IPS-NIHi7 (cell line): ENCODE results near the gene SETMAR.

Experiments used
- DNase-seq: peaks from one replicate; pipeline ENCODE4 v3.0.0; 2012; ENCODE audit warnings: mixed read lengths; ENCODE audit errors: extremely low spot score

SETMAR gene

GRCh38 chr3:4351164-4351855 is 48.1 kb downstream of the SETMAR start:
- DNase-seq, result no peak

- no peak for DNase-seq
These were observed 48.7 kb downstream of the SETMAR start for GRCh38 chr3:4351872-4352271.

- DNase-seq, result no peak
These were observed 52.4 kb downstream of the SETMAR start for GRCh38 chr3:4355401-4356219.

- no peak for DNase-seq
These were observed 53.0 kb downstream of the SETMAR start for GRCh38 chr3:4356220-4356540.

- DNase-seq, result no peak
These were observed 53.6 kb downstream of the SETMAR start for GRCh38 chr3:4356546-4357410.

GRCh38 chr3:4358273-4358672 is 55.1 kb downstream of the SETMAR start:
- no peak for DNase-seq

GRCh38 chr3:4359805-4360502 is 56.8 kb downstream of the SETMAR start:
- DNase-seq, result no peak

- no peak for DNase-seq
These were observed 57.6 kb downstream of the SETMAR start for GRCh38 chr3:4360817-4361216.

- DNase-seq, result no peak
These were observed 59.4 kb downstream of the SETMAR start for GRCh38 chr3:4362523-4362922.
